Dermis microvascular lymphatic vessel endothelial cell (primary cell): ENCODE data around the gene ZNF644. TPM values are rescaled to one million over a fixed set of nuclear protein-coding genes. Genes with fewer than 3 reads are reported as not detected.

Experiments
- DNase-seq, 2 donors: peaks; one replicate each; pipeline versions ENCODE4 v3.0.0 to v3.0.0-alpha.2; 2010; ENCODE audit warnings: low read depth in 2 of 2
- total RNA-seq: library from RNA; depleted of rRNA; stranded (reverse); fragments of >200 nt; gene quantifications from 2 replicates; pipeline ENCODE4 v1.2.1, GENCODE V29; 2014

The ZNF644 gene
- total RNA-seq, 1 donor from 2014 or later: 35.9 TPM

DNA sequence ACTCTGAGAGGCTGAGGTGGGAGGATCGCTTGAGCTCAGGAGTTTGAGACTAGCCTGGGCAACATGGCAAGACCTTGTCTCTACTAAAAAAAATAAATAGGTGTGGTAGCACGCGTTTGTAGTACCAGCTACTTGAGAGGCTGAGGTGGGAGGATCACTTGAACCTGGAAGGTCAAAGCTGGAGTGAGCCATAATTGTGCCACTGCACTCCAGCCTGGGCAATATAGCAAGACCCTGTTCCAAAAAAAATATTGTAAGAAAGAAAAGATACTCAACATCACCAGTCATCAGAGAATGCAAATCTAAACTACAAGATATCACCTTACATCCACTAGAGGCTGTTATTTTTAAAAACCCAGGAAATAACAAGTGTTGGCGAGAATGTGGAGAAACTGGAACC lies 32.5 kb downstream of the ZNF644 start:
- DNase-seq: no peak

DNA sequence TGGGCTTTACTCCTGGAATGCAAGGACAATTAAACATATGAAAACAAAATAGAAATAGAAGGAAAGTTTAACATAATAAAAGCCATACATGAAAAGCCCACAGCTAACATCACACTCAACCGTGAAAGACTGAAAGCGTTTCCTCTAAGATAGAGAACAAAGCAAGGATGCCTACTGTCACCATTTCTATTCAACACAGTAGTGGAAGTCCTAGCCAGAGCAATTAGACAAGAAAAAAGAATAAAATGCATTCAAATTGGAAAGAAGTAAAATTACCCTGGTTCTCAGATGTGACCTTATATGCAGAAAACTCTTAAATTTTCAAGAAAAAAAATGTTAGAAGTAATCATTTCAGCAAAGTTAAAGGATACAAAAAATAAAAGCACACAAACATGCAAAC lies 34.0 kb downstream of the ZNF644 start:
- no peak for DNase-seq

- no peak for DNase-seq
These were observed 34.9 kb downstream of the ZNF644 start for GRCh38 chr1:90986953-90987352.

DNA sequence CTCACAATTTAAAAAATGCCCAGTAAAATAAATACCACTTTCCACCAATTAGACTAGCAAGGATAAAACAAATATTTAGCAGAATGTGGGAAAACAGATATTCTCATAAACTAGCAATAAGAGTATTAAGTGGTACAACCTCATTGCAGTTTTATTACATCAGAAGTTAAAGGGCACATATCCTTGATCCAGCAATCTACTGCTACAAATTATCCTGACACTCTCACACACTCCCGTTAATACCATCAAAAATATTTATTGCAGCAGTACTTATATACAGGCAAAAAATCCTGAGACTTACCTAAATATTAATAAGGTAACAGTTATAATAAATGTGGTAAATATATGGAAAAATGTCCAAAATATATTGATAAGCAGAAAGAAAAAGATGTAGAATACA lies 44.3 kb downstream of the ZNF644 start:
- no peak for DNase-seq

DNA sequence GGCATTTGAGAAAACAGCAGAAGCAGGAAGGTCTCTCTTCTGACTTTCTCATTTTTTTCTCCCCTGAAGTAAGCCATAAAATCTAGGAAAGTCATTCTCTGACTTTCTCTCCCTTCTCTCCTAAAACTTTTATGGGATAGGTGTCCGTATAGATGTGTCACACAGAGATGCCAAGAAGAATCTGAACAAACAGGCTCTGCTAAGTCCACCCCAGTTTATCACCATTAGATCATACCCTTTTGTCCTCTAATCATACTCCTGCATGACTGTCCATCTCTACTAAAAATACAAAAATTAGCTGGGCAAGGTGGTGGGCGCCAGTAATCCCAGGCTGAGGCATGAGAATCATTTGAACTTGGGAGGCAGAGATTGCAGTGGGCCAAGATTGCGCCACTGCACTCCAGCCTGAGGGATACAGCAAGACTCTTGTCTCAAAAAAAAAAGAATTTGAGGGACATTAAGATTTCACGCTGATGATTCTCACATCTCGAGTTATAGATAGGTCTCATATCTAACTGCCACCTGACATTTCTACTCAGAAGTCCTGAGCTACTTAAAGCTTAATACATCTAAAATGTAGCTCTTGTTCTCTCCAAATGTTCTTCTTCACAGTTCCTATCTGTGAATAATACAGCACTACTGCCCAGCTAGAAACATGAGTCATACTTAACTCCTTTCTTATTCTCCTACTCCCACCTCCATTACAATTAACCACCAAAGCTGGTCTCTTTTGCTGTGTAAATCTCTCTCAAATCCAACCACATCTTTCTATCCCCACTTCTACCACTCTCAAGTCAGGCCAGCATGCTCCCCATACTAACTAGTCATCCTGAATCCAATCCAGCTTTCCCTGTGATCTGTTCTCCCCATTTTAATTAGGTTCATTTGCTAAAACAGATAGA lies 47.7 kb downstream of the ZNF644 start:
- peak in 1 of 2 donors; percentile 22 for DNase-seq

- DNase-seq: no peak
These were observed 51.6 kb downstream of the ZNF644 start for GRCh38 chr1:90970208-90970607.

DNA sequence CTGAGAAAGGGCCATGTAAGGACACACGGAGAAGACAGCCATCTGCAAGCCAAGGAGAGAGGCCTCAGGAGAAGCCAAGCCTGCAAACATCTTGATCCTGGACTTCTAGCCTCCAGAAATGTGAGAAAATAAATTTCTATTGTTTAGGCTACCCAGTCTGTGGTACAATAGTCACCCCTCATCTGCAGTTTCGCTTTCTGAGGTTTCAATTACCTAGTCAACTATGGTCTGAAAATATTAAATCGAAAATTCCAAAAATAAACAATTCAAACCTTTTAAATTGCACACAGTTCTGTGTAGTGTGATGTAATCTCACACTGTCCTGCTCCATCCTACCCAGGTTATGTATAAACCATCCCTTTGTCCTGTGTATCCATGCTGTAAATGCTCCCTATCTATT lies 52.6 kb downstream of the ZNF644 start:
- no peak for DNase-seq

DNA sequence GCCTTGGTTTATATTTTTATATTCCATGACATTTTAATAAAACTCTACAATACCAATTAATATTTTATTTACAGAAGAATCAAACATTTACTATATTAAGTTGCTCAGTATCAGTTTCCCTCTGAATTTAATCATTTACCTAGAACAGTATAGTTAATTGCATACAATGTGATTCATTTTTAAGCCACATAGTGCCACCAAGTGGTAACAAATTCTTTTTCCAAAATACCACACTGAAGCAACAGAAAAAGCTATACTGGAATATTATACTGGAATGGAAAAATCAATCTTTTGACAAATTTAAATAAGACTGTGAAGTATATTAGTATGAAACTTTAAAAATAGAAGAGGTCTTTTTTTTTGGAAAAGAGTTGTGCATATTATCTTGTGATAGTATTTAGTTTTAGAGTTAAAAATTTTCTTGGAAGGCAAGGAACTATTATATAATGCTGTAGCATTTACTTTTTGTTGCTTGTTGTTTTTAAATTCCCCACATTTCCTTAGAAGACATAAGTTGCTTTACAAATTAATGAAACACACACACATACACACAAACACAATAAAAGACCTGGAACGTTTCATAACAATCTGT lies 57.3 kb downstream of the ZNF644 start:
- DNase-seq: peak; percentile 3 to 33

DNA sequence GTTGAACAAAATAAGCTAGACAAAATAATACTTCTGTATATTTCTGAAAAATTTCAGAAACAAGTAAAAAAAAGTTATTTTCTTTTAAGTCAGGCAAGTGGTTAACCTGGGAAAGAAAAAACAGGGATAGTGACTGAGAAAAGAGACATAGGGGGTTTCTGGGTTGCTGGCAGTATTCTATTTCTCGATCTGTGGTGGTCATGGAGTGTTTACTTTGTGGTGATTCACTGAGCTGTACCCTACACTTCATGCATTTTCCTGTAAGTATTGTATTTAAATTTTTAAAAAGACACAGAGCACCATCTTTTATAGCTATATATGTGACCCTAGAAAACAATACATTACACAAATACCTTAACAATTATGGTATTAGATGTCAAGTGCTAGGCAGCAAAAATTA lies 58.2 kb downstream of the ZNF644 start:
- DNase-seq: peak in 1 of 2 donors; percentile 58

GRCh38 chr1:90963236-90963635 lies 58.6 kb downstream of the ZNF644 start:
- no peak for DNase-seq

DNA sequence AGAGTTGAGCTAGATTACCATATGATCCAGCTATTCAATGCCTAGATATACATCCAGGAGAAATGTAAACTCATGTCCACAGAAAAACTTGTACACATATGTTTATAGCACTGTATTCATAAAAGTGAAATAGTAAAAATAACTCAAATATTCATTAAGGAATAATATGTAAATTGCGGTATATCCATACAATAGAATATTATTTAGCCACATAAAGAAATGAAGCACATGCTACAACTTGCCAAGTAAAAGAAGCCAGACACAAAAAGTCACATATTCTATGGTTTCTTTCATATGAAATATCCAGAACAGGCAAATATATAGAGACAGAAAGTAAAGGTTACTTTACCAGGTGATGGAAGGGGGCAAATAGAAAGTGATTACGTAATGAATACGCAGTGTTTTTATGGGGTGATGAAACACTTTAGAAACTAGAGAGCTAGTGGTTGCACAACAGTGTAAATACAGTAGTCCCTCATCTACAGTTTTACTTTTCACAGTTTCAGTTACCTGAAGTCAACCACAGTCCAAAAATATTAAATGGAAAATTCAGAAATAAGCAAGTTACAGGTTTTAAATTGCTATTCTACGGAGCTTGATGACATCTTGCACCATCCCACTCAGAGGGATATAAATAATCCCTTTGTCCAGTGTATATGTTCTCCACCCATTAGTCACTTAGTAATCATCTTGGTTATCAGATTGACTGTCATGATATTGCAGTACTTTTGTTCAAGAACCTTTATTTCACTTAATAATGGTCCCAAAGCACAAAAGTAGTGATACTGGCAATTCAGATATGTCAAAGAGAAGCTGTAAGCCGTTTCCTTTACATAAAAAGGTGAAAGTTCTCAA lies 62.3 kb downstream of the ZNF644 start:
- no peak for DNase-seq

DNA sequence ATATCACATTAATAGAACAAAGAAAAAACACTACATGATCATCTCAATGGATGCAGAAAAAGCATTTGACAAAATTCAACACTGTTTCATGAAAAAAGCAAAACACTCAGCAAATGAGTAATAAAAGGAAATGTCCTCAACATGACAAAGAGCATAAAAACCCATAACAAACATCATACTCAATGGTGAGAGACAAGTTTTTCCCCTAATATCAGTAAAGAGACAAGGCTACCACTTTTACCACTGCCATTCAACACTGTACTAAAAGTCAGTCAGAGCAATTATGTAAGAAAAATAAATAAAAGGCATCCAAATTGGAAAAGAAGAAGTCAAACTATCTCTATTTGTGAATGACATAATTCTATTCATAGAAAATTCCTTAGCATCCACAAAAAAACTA lies 64.3 kb downstream of the ZNF644 start:
- peak in 1 of 2 donors; percentile 12 for DNase-seq

DNA sequence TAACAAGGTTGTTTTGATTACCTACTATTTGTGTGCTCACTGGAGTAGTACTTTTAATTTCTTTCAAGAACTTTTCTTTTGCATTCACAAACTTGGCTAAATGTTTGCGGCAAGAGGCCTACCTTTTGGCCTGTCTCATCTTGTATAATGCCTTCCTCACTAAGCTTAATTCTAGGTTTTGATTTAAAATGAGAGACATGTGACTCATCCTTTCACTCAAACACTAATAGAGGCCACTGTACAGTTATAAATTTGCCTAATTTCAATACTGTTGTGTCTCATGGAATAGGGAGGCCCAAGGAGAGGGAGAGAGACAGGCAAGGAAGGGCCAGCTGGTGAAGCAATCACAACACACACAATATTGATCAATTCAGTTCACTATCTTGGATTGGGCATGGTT lies 66.1 kb downstream of the ZNF644 start:
- no peak for DNase-seq

DNA sequence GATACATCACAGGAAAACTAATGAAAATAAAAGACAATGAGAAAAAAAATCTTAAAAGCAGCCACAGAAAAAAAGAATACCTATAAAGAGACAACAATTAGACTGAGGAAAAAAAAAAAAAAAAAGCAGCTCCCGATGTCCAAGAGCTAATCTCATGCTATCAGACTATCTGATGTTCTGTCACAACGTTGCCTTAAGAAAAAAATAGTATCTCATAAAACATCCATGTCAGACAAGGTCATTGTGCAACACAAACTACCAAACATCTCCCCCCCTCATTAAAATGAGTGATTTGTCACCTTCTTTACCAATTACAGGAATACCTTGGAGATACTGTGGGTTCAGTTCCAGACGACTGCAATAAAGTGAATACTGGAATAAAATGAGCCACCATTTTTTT lies 68.9 kb downstream of the ZNF644 start:
- DNase-seq: no peak

GRCh38 chr1:90951009-90951408 lies 70.8 kb downstream of the ZNF644 start:
- DNase-seq: no peak

GRCh38 chr1:90948301-90948700 lies 73.5 kb downstream of the ZNF644 start:
- no peak for DNase-seq

- DNase-seq: no peak
These were observed 75.2 kb downstream of the ZNF644 start for GRCh38 chr1:90946630-90947029.

DNA sequence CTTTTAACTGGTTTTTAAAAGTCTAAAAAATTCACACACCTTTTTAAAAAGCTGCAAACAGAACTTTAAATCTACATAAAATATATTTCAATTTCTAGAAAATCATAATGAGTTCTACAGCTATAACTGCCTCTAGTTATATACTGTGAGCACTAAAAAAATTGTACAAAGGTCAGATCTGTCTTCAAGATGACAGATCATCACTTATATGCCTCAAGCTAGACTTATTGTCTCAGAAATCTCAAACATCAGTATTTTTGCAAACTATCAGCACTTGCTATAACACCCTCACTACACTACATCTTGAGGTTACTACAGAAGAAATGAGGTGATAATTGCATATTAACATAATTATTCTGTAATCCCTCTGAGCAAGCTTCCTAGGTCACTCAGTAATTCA lies 76.5 kb downstream of the ZNF644 start:
- DNase-seq: no peak

DNA sequence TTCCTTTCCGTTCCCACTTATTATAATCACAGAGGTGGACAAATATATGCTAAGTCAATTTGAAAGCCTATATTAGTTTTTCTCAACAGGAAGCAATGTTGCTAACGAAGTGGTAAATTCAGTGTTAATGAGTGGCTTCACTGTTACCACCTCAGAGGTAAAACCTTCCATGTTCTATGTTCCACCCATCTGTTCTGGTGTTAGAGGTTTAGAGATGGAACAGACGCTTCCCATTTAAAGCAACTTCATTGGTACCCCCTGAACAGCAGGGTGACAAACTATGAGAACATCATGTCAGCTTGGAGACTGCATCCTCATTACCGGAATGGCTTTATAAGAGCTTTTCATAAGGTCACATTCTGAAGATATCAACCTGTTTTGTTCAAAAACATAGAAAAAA lies 77.9 kb downstream of the ZNF644 start:
- DNase-seq: no peak

DNA sequence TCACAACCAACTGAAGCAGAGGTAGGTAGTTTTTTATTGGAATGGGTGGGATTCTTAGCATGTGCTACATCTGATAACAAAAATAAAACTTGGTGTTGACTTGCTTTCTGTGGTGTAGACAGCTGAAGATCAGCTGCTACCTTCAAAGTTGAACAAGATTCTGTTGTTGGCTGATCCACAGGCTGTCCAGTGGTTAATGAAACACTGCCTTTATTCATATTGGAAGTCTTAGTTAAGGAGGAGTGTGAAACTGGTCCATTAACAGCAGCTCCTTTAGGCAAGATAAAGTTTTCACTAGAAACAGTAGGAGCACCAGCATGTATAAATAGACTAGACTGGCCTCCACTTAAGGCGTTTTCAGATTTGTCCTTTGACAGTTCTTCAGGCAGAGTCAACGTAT lies 81.1 kb downstream of the ZNF644 start:
- DNase-seq: no peak

DNA sequence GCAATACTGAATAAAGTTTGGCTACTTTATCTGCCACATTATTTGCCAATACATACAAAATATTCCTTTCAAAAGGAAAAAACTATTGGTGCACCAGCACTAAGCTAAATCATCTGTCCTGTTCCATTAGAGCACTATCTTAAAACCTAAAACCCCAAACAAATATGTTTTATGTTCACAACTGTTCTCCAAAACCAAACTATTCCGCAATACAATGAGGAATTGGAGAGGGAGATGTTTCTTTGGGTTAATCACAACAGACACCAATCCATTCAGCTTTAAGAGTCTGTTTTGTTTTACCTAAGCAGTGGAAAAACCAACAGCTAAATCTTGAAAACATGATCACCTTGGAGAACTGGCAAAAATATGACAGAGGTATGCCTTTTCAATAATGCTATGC lies 85.1 kb downstream of the ZNF644 start:
- DNase-seq: no peak

- DNase-seq: no peak
These were observed 85.8 kb downstream of the ZNF644 start for GRCh38 chr1:90936061-90936460.
